Lower leg skin (tissue), 3 donors: Measurements from ENCODE around the gene FAM124B.

ENCODE experiments used
- CTCF ChIP-seq, 3 donors: fragments of 450-650 bp; IDR thresholded peaks; one replicate each; pipeline ENCODE4 v1.5.1; 2016; ENCODE audit warnings: antibody characterized with exemption in 3 of 3, mild to moderate bottlenecking in 3 of 3, moderate library complexity in 2 of 3
- POLR2A ChIP-seq, 2 donors: fragments of 450-650 bp; IDR thresholded peaks; one replicate each; pipeline ENCODE4 v1.6.1; 2016 to 2017; ENCODE audit warnings: antibody characterized with exemption in 2 of 2, mild to moderate bottlenecking in 1 of 2, moderate library complexity in 1 of 2

- TF ChIP-seq CTCF (IDR thresholded peaks at IDR 0.05) (no peak), POLR2A (IDR thresholded peaks at IDR 0.05) (no peak)
These were observed 21.9 kb downstream of the FAM124B start for GRCh38 chr2:224379986-224380385.
